Aorta (tissue), 5 donors: ENCODE results near the gene SPC24. TPM values are rescaled to one million over a fixed set of nuclear protein-coding genes. Genes with fewer than 3 reads are reported as not detected.

Experiments used
- ATAC-seq: fragments of 200-7000 bp; cut with Tn5 transposase; one replicate; pipeline ENCODE4 v1.9.1; 2022; ENCODE audit warnings: moderate library complexity; ENCODE audit not compliant: low FRiP score
- DNase-seq, 2 donors: peaks; one replicate each; pipeline ENCODE4 v3.0.0-alpha.2; 2020
- H3K27ac ChIP-seq, 2 donors: one replicate each; pipeline ENCODE4 v1.5.1; 2013; ENCODE audit warnings: low read length in 2 of 2, mild to moderate bottlenecking in 2 of 2, moderate library complexity in 2 of 2, control low read depth in 1 of 2, inconsistent platforms in 1 of 2, low read depth in 1 of 2
- H3K27me3 ChIP-seq, 2 donors: one replicate each; pipeline ENCODE4 v1.6.1; 2013; ENCODE audit warnings: control low read depth in 1 of 2, low read length in 1 of 2, mild to moderate bottlenecking in 1 of 2, moderate library complexity in 1 of 2; ENCODE audit not compliant: insufficient read depth in 2 of 2, control insufficient read depth in 1 of 2
- H3K36me3 ChIP-seq, 2 donors: one replicate each; pipeline ENCODE4 v1.6.1; 2013; ENCODE audit warnings: control low read depth in 1 of 2, low read length in 1 of 2, mild to moderate bottlenecking in 1 of 2; ENCODE audit not compliant: insufficient read depth in 2 of 2, control insufficient read depth in 1 of 2
- H3K4me1 ChIP-seq, 2 donors: one replicate each; pipeline ENCODE4 v1.6.1; 2013; ENCODE audit warnings: low read length in 2 of 2, control low read depth in 1 of 2, mild to moderate bottlenecking in 1 of 2, moderate library complexity in 1 of 2; ENCODE audit not compliant: insufficient read depth in 2 of 2, control insufficient read depth in 1 of 2
- H3K4me3 ChIP-seq, 2 donors: one replicate each; pipeline ENCODE4 v1.5.1; 2013; ENCODE audit warnings: low read length in 2 of 2, control low read depth in 1 of 2, mild to moderate bottlenecking in 1 of 2
- H3K9me3 ChIP-seq: one replicate; pipeline ENCODE4 v1.6.1; 2013; ENCODE audit warnings: mild to moderate bottlenecking, low read length; ENCODE audit not compliant: control insufficient read depth
- WGBS, 2 donors: extraction: QIAGEN DNeasy Blood & Tissue Kit; methylation state at CpG; one replicate each; pipeline ENCODE4 v1.1.7; 2013; 5-methylcytosine and 5-hydroxymethylcytosine counted together
- intact Hi-C, 2 donors: fragments of 100-400 bp; cut with DNase I; formaldehyde crosslinking; loops; one replicate each; pipeline versions ENCODE4 v1.14.2 to v1.15.0; 2022
- polyA plus RNA-seq, 2 donors: library from polyadenylated mRNA; stranded (reverse); fragments of 200-250 nt; gene quantifications; one replicate each; pipeline ENCODE4 v1.2.3, GENCODE V29; 2013
- total RNA-seq, 2 donors: library from RNA; stranded (reverse); fragmentation: NEBNext Ultra II Directional; extraction: Animal tissue kit (Norgen Biotek cat#: 25700); gene quantifications; one replicate each; pipeline ENCODE4 v1.2.1, GENCODE V29; 2021
- donor health status: healthy with polysubstance abuse.
- donor health status: Bipolar disorder and iron deficiency.
- donor health status: DM: no; HTN: no; CAD: no.
- donor health status: DM: no; HTN: no; CAD: no.
- donor health status: DM: yes; HTN: yes; CAD: no.

SPC24 gene
- total and polyA plus RNA-seq, 4 donors: 0.43 to 2.9 (median 1.1) TPM

DNA sequence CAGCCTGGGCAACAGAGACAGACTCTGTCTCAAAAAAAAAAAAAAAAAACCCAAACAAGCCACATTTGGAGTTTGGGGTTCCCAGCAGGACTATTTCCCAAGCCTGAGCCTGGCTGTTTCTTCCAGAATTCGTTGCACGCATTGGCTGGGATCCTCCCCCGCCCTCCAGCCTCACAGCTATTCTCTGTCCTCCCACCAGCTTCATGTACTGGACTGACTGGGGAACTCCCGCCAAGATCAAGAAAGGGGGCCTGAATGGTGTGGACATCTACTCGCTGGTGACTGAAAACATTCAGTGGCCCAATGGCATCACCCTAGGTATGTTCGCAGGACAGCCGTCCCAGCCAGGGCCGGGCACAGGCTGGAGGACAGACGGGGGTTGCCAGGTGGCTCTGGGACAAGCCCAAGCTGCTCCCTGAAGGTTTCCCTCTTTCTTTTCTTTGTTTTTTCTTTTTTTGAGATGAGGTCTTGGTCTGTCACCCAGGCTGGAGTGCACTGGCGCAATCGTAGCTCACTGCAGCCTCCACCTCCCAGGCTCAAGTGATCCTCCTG is 39.6 kb downstream of the SPC24 start:
- H3K36me3 ChIP-seq: peaks cover 2 to 6% of the 10 kb centered on the region in 2 donors
- no peaks in the 10 kb centered on the region for H3K27me3 ChIP-seq
- intact Hi-C loops: no loop called here
- H3K27ac ChIP-seq: no peak overlapping the region
- WGBS, 2 donors: 81 to 84% methylated on average over 11 of the region's 11 CpGs
- ATAC-seq: peak; percentile 39
- H3K4me3 ChIP-seq: no peak overlapping the region
- H3K9me3 ChIP-seq: no peaks in the 10 kb centered on the region
- DNase-seq: no peak
- H3K4me1 ChIP-seq: no peaks in the 10 kb centered on the region

DNA sequence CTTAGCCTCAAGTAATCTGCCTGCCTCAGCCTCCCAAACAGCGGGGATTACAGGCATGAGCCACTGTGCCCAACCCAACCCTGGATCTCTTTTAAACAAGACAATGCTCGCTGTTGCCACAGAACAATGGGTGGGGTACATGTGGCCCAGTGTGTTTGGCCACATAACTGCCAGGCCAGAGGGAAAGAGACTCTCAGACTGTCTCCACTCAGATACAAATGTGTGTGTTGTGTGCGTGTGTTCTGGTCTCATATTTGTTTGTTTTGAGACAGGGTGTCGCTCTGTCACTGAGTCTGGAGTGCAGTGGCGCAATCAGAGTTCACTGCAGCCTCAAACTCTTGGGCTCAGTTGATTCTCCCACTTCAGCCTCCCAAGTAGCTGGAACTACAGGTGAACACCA is 40.5 kb downstream of the SPC24 start:
- Histone ChIP-seq H3K4me3 (no peak overlapping the region), H3K36me3 (peaks cover 2 to 6% of the 10 kb centered on the region in 2 donors)

DNA sequence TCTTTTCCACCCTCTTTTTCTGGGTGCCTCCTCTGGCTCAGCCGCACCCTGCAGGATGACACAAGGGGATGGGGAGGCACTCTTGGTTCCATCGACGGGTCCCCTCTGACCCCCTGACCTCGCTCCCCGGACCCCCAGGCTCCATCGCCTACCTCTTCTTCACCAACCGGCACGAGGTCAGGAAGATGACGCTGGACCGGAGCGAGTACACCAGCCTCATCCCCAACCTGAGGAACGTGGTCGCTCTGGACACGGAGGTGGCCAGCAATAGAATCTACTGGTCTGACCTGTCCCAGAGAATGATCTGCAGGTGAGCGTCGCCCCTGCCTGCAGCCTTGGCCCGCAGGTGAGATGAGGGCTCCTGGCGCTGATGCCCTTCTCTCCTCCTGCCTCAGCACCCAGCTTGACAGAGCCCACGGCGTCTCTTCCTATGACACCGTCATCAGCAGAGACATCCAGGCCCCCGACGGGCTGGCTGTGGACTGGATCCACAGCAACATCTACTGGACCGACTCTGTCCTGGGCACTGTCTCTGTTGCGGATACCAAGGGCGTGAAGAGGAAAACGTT is 42.4 kb downstream of the SPC24 start:
- no peak for ATAC-seq
- Histone ChIP-seq H3K4me1 (no peaks in the 10 kb centered on the region), H3K36me3 (peaks cover 2 to 6% of the 10 kb centered on the region in 2 donors), H3K27me3 (no peaks in the 10 kb centered on the region), H3K4me3 (no peak overlapping the region), H3K27ac (no peak overlapping the region), H3K9me3 (no peaks in the 10 kb centered on the region)
- no peak for DNase-seq
- intact Hi-C loops: loop anchor here in 1 of 2 donors (5.0 kb wide), 1 partner anchor 76 kb away; no protein-coding TSS in a partner anchor
- WGBS, 2 donors: 89 to 92% methylated on average over 27 of the region's 27 CpGs

More for the DNA sequence above, 40.5 kb downstream of the SPC24 start:
- H3K27me3 ChIP-seq: no peaks in the 10 kb centered on the region
- DNase-seq (no peak), ATAC-seq (no peak)
- 91 to 94% methylated on average over 5 of the region's 5 CpGs for WGBS, 2 donors
- no peaks in the 10 kb centered on the region for H3K4me1 ChIP-seq
- no peaks in the 10 kb centered on the region for H3K9me3 ChIP-seq
- intact Hi-C loops: no loop called here
- no peak overlapping the region for H3K27ac ChIP-seq

DNA sequence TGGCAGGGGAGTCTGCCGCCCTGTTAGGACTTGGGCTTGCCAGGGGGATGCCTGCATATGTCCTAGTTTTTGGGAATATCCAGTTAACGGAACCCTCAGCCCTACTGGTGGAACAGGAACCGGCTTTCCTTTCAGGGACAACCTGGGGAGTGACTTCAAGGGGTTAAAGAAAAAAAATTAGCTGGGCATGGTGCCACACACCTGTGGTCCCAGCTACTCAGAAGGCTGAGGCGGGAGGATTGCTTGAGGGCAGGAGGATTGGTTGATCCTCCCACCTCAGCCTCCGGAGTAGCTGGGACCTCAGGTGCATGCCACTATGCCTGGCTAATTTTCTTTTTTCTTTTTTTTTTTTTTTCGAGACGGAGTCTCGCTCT is 43.8 kb downstream of the SPC24 start:
- Histone ChIP-seq H3K36me3 (peaks cover 2 to 5% of the 10 kb centered on the region in 2 donors), H3K4me3 (no peak overlapping the region), H3K9me3 (no peaks in the 10 kb centered on the region), H3K27me3 (no peaks in the 10 kb centered on the region), H3K4me1 (no peaks in the 10 kb centered on the region), H3K27ac (no peak overlapping the region)
- intact Hi-C loops: loop anchor here in 1 of 2 donors (5.0 kb wide), 1 partner anchor 74 kb away; no protein-coding TSS in a partner anchor
- WGBS, 2 donors: 87 to 93% methylated on average over 8 of the region's 8 CpGs
- no peak for DNase-seq
- no peak for ATAC-seq

DNA sequence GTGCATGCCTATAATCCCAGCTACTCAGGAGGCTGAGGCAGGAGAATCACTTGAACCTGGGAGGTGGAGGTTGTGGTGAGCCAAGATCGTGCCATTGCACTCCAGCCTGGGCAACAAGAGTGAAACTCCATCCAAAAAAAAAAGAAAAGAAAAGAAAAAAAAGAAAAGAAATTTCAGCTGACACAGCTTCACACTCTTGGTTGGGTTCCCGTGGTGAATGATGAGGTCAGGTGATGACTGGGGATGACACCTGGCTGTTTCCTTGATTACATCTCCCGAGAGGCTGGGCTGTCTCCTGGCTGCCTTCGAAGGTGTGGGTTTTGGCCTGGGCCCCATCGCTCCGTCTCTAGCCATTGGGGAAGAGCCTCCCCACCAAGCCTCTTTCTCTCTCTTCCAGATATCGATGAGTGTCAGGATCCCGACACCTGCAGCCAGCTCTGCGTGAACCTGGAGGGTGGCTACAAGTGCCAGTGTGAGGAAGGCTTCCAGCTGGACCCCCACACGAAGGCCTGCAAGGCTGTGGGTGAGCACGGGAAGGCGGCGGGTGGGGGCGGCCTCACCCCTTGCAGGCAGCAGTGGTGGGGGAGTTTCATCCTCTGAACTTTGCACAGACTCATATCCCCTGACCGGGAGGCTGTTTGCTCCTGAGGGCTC is 44.3 kb downstream of the SPC24 start:
- H3K4me1 ChIP-seq: no peaks in the 10 kb centered on the region
- intact Hi-C loops: loop anchor here in 1 of 2 donors (5.0 kb wide), 1 partner anchor 74 kb away; no protein-coding TSS in a partner anchor
- no peak overlapping the region for H3K4me3 ChIP-seq
- ATAC-seq (no peak), DNase-seq (no peak)
- 92 to 95% methylated on average over 15 of the region's 15 CpGs for WGBS, 2 donors
- H3K27ac ChIP-seq: no peak overlapping the region
- no peaks in the 10 kb centered on the region for H3K27me3 ChIP-seq
- peaks cover 2% of the 10 kb centered on the region in 2 donors for H3K36me3 ChIP-seq
- H3K9me3 ChIP-seq: no peaks in the 10 kb centered on the region

DNA sequence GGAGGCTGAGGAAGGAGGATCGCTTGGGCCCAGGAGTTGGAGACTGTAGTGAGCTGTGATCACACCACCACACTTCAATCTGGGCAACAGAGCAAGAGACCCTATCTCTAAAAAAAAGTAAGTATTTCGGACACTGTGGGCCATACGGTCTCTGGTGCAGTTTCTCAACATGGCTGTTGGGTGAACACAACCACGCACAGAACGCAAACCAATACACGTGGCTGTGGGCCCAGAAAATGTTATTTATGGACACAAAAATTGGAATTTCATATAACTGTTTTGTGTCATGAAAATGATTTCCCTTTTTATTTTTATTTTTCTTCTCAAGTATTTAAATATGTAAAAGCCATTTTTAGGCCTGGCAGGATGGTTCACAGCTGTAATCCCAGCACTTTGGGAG is 46.8 kb downstream of the SPC24 start:
- Histone ChIP-seq H3K4me1 (no peaks in the 10 kb centered on the region), H3K4me3 (no peak overlapping the region), H3K9me3 (no peaks in the 10 kb centered on the region), H3K27me3 (no peaks in the 10 kb centered on the region), H3K36me3 (peaks cover 2% of the 10 kb centered on the region in 2 donors), H3K27ac (no peak overlapping the region)
- ATAC-seq (no peak), DNase-seq (no peak)
- intact Hi-C loops: no loop called here
- WGBS, 2 donors: 72 to 74% methylated on average over 6 of the region's 6 CpGs

DNA sequence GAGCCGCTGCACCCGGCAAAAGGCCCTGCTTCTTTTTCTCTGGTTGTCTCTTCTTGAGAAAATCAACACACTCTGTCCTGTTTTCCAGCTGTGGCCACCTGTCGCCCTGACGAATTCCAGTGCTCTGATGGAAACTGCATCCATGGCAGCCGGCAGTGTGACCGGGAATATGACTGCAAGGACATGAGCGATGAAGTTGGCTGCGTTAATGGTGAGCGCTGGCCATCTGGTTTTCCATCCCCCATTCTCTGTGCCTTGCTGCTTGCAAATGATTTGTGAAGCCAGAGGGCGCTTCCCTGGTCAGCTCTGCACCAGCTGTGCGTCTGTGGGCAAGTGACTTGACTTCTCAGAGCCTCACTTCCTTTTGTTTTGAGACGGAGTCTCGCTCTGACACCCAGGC is 49.1 kb downstream of the SPC24 start:
- 84 to 87% methylated on average over 13 of the region's 13 CpGs for WGBS, 2 donors
- no peaks in the 10 kb centered on the region for H3K27me3 ChIP-seq
- no peak for ATAC-seq
- no peaks in the 10 kb centered on the region for H3K9me3 ChIP-seq
- intact Hi-C loops: no loop called here
- no peak overlapping the region for H3K27ac ChIP-seq
- DNase-seq: no peak
- H3K4me1 ChIP-seq: no peaks in the 10 kb centered on the region
- H3K36me3 ChIP-seq: peaks cover 0 to 2% of the 10 kb centered on the region in 2 donors
- no peak overlapping the region for H3K4me3 ChIP-seq

DNA sequence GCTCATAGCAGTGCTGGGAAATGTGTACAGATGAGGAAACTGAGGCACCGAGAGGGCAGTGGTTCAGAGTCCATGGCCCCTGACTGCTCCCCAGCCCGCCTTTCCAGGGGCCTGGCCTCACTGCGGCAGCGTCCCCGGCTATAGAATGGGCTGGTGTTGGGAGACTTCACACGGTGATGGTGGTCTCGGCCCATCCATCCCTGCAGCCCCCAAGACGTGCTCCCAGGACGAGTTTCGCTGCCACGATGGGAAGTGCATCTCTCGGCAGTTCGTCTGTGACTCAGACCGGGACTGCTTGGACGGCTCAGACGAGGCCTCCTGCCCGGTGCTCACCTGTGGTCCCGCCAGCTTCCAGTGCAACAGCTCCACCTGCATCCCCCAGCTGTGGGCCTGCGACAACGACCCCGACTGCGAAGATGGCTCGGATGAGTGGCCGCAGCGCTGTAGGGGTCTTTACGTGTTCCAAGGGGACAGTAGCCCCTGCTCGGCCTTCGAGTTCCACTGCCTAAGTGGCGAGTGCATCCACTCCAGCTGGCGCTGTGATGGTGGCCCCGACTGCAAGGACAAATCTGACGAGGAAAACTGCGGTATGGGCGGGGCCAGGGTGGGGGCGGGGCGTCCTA is 50.5 kb downstream of the SPC24 start:
- no peak for DNase-seq
- intact Hi-C loops: no loop called here
- Histone ChIP-seq H3K4me1 (no peaks in the 10 kb centered on the region), H3K9me3 (no peaks in the 10 kb centered on the region), H3K36me3 (peaks cover 0 to 2% of the 10 kb centered on the region in 2 donors), H3K4me3 (no peak overlapping the region), H3K27me3 (no peaks in the 10 kb centered on the region), H3K27ac (no peak overlapping the region)
- 90 to 92% methylated on average over 36 of the region's 36 CpGs for WGBS, 2 donors
- no peak for ATAC-seq
